GM12801 (cell line): Measurements from ENCODE around the gene TAC3.

Source experiments
- CTCF ChIP-seq: IDR thresholded peaks from one replicate; pipeline ENCODE4 v1.5.1; 2011; ENCODE audit warnings: control low read depth; ENCODE audit not compliant: insufficient read length; ENCODE audit errors: extremely low read depth

TAC3 gene

GRCh38 chr12:57005980-57006808 is 10.1 kb downstream of the TAC3 start, which contains the start of gene ZBTB39:
ZBTB39 (minus strand) TSS chr12:57006546; CDS start chr12:57004917, 1,629 bp downstream.
- no peak for TF ChIP-seq CTCF

GRCh38 chr12:57004651-57005050 is 11.7 kb downstream of the TAC3 start:
- TF ChIP-seq CTCF, result no peak

GRCh38 chr12:57003395-57003794 is 12.9 kb downstream of the TAC3 start:
- TF ChIP-seq CTCF, result no peak

- no peak for TF ChIP-seq CTCF
Measured at GRCh38 chr12:57001448-57001906, 14.9 kb downstream of the TAC3 start.

GRCh38 chr12:57000393-57000792 is 15.9 kb downstream of the TAC3 start:
- no peak for TF ChIP-seq CTCF

- TF ChIP-seq CTCF, result no peak
Measured at GRCh38 chr12:56999456-56999855, 16.9 kb downstream of the TAC3 start.

GRCh38 chr12:56998981-56999380 is 17.3 kb downstream of the TAC3 start:
- TF ChIP-seq CTCF, result no peak
